HG03025 (cell line): Measurements from ENCODE around the gene BICC1.
A peak's percentile ranks its signal among the peaks of the same experiment; 100 is the strongest.

Experiments
- ATAC-seq: cut with Tn5 transposase; IDR thresholded peaks from one replicate; pipeline ENCODE4 v1.9.1; 2021; ENCODE audit warnings: mild to moderate bottlenecking, moderate library complexity; ENCODE audit not compliant: unreplicated experiment, low FRiP score

The BICC1 gene

GRCh38 chr10:58515291-58515941, 2.7 kb downstream of the BICC1 start:
- ATAC-seq, result no peak

- ATAC-seq, result no peak
These were observed 3.4 kb downstream of the BICC1 start for GRCh38 chr10:58516119-58516518.

- ATAC-seq, result no peak
These were observed 4.0 kb downstream of the BICC1 start for GRCh38 chr10:58516671-58517070.

GRCh38 chr10:58517081-58517480, 4.4 kb downstream of the BICC1 start:
- no peak for ATAC-seq

DNA sequence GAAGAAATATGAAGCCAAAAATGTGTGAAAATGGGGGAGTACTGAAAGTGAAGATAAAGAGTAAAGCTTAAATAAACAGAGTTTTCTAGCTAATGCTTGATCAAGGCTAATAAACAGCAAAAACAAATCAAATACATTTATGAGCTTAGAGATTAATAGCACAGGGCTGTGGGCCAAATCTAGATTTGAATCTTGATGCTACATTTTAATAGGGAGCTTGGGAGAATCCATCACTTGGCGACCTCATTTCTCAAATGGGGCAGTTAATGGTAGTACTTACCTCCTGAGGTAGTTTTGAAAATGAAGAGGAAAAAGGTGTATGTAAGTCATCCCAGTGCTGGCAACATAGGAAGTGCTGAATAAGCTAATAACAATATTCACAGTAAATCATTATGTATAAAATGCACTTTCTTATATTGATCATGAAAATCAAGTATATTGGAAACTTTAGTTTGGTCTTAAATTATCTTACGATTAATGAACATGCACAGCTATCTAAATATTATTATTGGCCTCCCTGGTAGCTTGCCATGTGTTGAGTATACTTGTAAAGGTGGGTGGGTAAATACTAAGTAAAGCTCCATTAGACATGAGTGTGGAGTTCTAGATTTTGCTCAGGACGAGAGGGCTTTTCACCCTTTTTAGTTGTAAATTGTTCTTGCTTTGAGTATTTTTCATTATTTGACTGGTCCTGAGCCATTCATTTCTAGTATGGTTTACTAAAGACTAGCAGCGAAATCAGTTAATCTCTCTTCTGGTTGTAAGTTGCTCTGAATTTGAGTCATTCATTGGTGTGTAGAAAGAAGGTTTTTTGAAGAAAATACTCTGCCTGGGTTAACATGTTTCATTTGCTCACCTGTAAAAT, 5.1 kb downstream of the BICC1 start:
- peak; percentile 47 for ATAC-seq

- no peak for ATAC-seq
These were observed 6.1 kb downstream of the BICC1 start for GRCh38 chr10:58518775-58519174.

GRCh38 chr10:58529077-58529728, 16.5 kb downstream of the BICC1 start:
- ATAC-seq, result no peak

DNA sequence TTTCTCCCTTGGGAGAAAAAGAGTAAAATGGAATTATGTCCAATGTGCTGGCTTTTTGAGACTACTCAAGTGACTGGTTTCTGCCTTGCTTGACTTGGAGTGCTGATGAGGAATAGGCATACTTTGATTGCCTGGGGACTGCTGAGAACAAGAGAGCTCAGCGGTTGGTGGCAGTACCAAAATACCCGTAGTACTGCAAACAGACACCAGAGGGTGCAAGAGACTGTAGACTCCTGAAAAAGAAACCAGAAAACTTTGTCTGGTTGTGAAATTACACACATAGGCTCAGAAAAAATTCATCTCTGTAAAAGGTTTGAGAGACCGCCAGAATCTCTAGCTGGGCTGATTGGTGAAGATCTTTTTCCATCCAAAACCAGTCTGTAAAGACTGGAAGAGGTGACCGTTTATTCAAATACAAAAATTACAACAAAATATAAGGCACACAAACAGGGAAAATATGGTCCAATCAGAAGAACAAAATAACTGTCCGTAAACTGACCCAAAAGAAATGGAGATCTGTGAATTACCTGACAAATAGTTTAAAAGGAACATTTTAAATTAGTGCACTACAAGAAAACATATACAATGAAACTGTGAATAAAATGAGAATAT, 18.5 kb downstream of the BICC1 start:
- ATAC-seq, result peak; percentile 95

- ATAC-seq, result no peak
These were observed 22.6 kb downstream of the BICC1 start for GRCh38 chr10:58535311-58535710.

GRCh38 chr10:58543141-58543540, 30.5 kb downstream of the BICC1 start:
- ATAC-seq, result no peak

- no peak for ATAC-seq
These were observed 31.5 kb downstream of the BICC1 start for GRCh38 chr10:58544135-58544534.

DNA sequence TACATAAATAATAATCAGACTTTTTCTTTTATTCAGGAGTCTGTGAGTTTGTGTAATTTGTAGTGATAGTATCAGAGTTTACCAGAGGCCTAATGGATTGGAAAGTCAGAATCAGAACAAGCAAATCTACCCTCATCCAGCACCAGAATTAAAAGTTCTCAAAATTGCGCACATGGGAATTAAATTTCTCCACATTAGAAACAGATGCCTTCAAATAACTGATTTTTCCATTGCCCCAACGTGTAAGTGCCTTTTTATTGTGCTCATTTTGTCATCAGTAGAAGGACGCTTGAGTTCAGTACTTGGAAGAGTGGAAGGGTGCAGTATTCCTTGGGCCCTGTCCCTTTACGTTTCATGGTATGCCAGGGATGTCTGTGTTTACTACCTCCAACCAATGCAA, 32.8 kb downstream of the BICC1 start:
- ATAC-seq, result no peak

GRCh38 chr10:58546137-58546536, 33.5 kb downstream of the BICC1 start:
- no peak for ATAC-seq

GRCh38 chr10:58546722-58547445, 34.2 kb downstream of the BICC1 start:
- no peak for ATAC-seq

GRCh38 chr10:58547963-58548362, 35.3 kb downstream of the BICC1 start:
- ATAC-seq, result no peak

GRCh38 chr10:58554316-58554715, 41.6 kb downstream of the BICC1 start:
- ATAC-seq, result no peak

DNA sequence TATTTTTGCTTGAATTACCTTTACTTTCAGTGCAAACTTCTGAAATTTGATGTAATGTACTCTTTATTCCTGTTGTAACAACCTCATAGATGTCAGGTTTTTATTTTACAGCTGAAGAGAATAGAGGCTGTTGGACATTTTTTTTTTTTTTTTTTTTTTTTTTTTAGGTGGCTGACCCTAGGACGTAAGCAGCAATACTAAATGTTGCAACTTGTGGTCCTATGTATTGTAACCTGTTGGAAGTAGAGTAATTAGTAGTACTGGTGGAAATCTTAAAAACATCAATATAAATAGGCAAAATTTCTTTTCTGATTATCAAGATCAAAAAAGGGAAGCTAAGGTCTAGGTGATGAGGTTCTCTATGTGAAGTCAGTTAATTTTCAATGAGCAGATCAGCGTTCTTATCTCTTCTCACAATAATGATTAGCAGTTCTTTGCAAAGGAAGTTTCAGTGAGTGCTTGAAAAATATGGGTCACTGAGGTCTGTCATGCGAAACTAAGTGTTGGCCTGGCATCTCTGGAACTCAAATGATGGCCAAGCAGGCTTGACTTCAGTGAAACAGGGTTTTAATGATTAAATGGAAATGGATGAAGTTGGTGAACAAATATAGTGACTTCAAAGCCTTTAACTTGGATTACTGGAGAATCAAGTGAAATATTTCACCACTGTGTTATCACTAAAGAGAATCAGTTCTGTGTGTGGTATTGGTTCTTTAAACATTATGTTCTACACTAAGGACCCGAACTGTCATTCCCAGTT, 42.7 kb downstream of the BICC1 start:
- no peak for ATAC-seq

DNA sequence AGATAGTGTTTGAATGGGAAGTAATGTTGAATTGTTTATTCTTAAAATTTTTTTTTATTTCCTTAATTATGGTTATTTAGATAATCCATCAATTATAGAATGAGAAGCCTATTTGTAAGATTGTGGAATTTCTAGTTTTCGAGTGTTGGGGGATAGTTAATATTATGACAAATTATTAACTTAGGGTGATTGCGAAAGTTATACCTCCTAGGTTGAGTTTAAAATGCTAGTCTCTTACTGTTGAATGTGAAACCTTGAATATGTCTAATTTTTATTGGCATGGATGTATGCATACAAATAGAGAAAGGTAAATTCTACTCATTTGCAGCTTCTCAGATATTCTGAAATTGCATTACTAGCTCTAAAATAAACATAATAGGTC, 43.2 kb downstream of the BICC1 start:
- ATAC-seq, result no peak

- no peak for ATAC-seq
These were observed 44.0 kb downstream of the BICC1 start for GRCh38 chr10:58556516-58557165.
